ENCODE measurements around the gene ABHD2.

- no peak for TF ChIP-seq EZH2 (IDR thresholded peaks at IDR 0.05; ENCODE audit: borderline replicate concordance, low read depth, low read length, severe bottlenecking)
- TF ChIP-seq CTCF (IDR thresholded peaks at IDR 0.05; ENCODE audit: borderline replicate concordance, extremely low read depth, low read length, poor library complexity, severe bottlenecking), result no peak
Observed at GRCh38 chr15:89083246-89083645, 5.0 kb upstream of the ABHD2 start.

Measured in DND-41 (cell line).